H1 (cell line): ENCODE data around the gene GALP. TPM values are rescaled to one million over a fixed set of nuclear protein-coding genes. Genes with fewer than 3 reads are reported as not detected.

Experiments
- CBX8 ChIP-seq: fragments of 300-800, 300-1000 bp; sonication (generic); IDR thresholded peaks from 2 replicates; pipeline ENCODE4 v1.7.1; 2016; ENCODE audit warnings: low read depth, low read length, borderline replicate concordance
- MAFK ChIP-seq: IDR thresholded peaks from 2 replicates; pipeline ENCODE4 v1.6.1; 2012; ENCODE audit warnings: low read depth, mild to moderate bottlenecking, improper control_type of control experiment, low read length
- POLR2AphosphoS5 ChIP-seq: IDR thresholded peaks from 2 replicates; pipeline ENCODE4 v1.6.1; 2011; ENCODE audit warnings: low read depth, low read length
- RBBP5 ChIP-seq: IDR thresholded peaks from 2 replicates; pipeline ENCODE4 v1.7.1; 2012; ENCODE audit warnings: low read depth, mild to moderate bottlenecking, inconsistent platforms, low read length, moderate library complexity, borderline replicate concordance
- SAP30 ChIP-seq: fragments of 300-600 bp; sonication (generic); IDR thresholded peaks from 2 replicates; pipeline ENCODE4 v1.7.1; 2012; ENCODE audit warnings: low read length, moderate library complexity, mild to moderate bottlenecking, inconsistent platforms; ENCODE audit not compliant: insufficient read depth, insufficient replicate concordance
- SIRT6 ChIP-seq: IDR thresholded peaks from one replicate; pipeline ENCODE4 v1.7.1; 2012; ENCODE audit warnings: low read length, inconsistent platforms
- SIX5 ChIP-seq: IDR thresholded peaks from 2 replicates; pipeline ENCODE4 v1.6.1; 2011; ENCODE audit warnings: mild to moderate bottlenecking, low read depth, low read length
- SP4 ChIP-seq: IDR thresholded peaks from 2 replicates; pipeline ENCODE4 v1.6.1; 2012; ENCODE audit warnings: low read length, inconsistent platforms
- SUZ12 ChIP-seq: fragments of 200-600 bp; sonication (generic); IDR thresholded peaks from 2 replicates; pipeline ENCODE4 v1.6.1; 2012; ENCODE audit warnings: mild to moderate bottlenecking, inconsistent platforms, low read length, moderate library complexity, mixed read lengths
- polyA plus RNA-seq, 7 experiments: library from polyadenylated mRNA; depleted of rRNA in 3 of 7; stranded (reverse) in 5 of 7; unstranded in 2 of 7; fragments of >200 nt in 5 of 7; fragments of 200-250 nt in 2 of 7; gene quantifications; 1 replicate in 5 of 7; 2 replicates in 1 of 7; 4 replicates in 1 of 7; pipeline versions ENCODE4 v1.2.1 to v1.2.3, GENCODE V29; 2011 to 2013; ENCODE audit warnings: missing spikeins in 2 of 7, mixed read lengths in 2 of 7
- total RNA-seq: library from RNA; stranded (reverse); fragmentation: NEBNext Ultra II Directional; extraction: Animal tissue kit (Norgen Biotek cat#: 25700); gene quantifications from 2 replicates; pipeline ENCODE4 v1.2.1, GENCODE V29; 2021

Gene GALP
- total and polyA plus RNA-seq, 2 of the 8 experiments (the other 6 are each of a cell fraction or from before 2014, with no cell fraction given), result 0.14 TPM; not detected in 1

GRCh38 chr19:56174086-56174485 lies 1.7 kb upstream of the GALP start (continued):
- TF ChIP-seq SIX5 (no peak), CBX8 (no peak), MAFK (no peak), SIRT6 (no peak), SAP30 (no peak), RBBP5 (no peak), SUZ12 (no peak), SP4 (no peak), POLR2AphosphoS5 (no peak)
